H9 (cell line): ENCODE measurements around the gene DOCK7. TPM values are rescaled to one million over a fixed set of nuclear protein-coding genes. Genes with fewer than 3 reads are reported as not detected.
"Not testable (repeated sequence)": the region's sequence is repeated elsewhere in the genome, so short reads cannot be mapped to it uniquely, and the experiment has no call there.

Experiments used
- DNase-seq: peaks from one replicate; pipeline ENCODE4 v3.0.0-alpha.2; 2017
- H2AFZ ChIP-seq: one replicate; pipeline ENCODE4 v1.6.1; 2013; ENCODE audit warnings: mild to moderate bottlenecking, low read length, control low read depth, moderate library complexity
- H2AK5ac ChIP-seq: 2 replicates; pipeline ENCODE4 v1.6.1; 2013; ENCODE audit warnings: low read length, control low read depth, mixed read lengths; ENCODE audit not compliant: insufficient read length
- H2BK120ac ChIP-seq: one replicate; pipeline ENCODE4 v1.6.1; 2013; ENCODE audit warnings: low read depth, mild to moderate bottlenecking, low read length, control low read depth, inconsistent platforms; ENCODE audit not compliant: poor library complexity, severe bottlenecking
- H2BK12ac ChIP-seq: 2 replicates; pipeline ENCODE4 v1.6.1; 2013; ENCODE audit warnings: low read length, control low read depth, mixed read lengths, low read depth; ENCODE audit not compliant: insufficient read length
- H2BK15ac ChIP-seq: 2 replicates; pipeline ENCODE4 v1.6.1; 2013; ENCODE audit warnings: low read depth, low read length, control low read depth
- H2BK20ac ChIP-seq: one replicate; pipeline ENCODE4 v1.6.1; 2013; ENCODE audit warnings: low read depth, mild to moderate bottlenecking, low read length, control low read depth, inconsistent platforms; ENCODE audit not compliant: poor library complexity, severe bottlenecking
- H2BK5ac ChIP-seq: 2 replicates; pipeline ENCODE4 v1.6.1; 2013; ENCODE audit warnings: low read length, control low read depth, mixed read lengths; ENCODE audit not compliant: insufficient read length
- H3K14ac ChIP-seq: 2 replicates; pipeline ENCODE4 v1.6.1; 2013; ENCODE audit warnings: low read length, control low read depth; ENCODE audit not compliant: insufficient read depth
- H3K18ac ChIP-seq: 2 replicates; pipeline ENCODE4 v1.6.1; 2013; ENCODE audit warnings: low read depth, mild to moderate bottlenecking, mixed read lengths, low read length, control low read depth; ENCODE audit not compliant: insufficient read length
- H3K23ac ChIP-seq: 2 replicates; pipeline ENCODE4 v1.6.1; 2013; ENCODE audit warnings: low read length, control low read depth, mixed read lengths, low read depth; ENCODE audit not compliant: insufficient read length
- H3K23me2 ChIP-seq: 2 replicates; pipeline ENCODE4 v1.6.1; 2013; ENCODE audit warnings: low read depth, mild to moderate bottlenecking, mixed read lengths, low read length, control low read depth; ENCODE audit not compliant: insufficient read length, poor library complexity, severe bottlenecking
- H3K27ac ChIP-seq: 2 replicates; pipeline ENCODE4 v1.5.1; 2013; ENCODE audit warnings: low read length, control low read depth, mixed read lengths, low read depth; ENCODE audit not compliant: insufficient read length
- H3K27me3 ChIP-seq: 2 replicates; pipeline ENCODE4 v1.6.1; 2013; ENCODE audit warnings: low read length, control low read depth, inconsistent platforms; ENCODE audit not compliant: insufficient read depth
- H3K4ac ChIP-seq: 2 replicates; pipeline ENCODE4 v1.6.1; 2013; ENCODE audit warnings: low read depth, mild to moderate bottlenecking, control low read depth, inconsistent platforms, low read length, moderate library complexity
- H3K4me1 ChIP-seq: 2 replicates; pipeline ENCODE4 v1.6.1; 2013; ENCODE audit warnings: low read length, control low read depth, inconsistent platforms; ENCODE audit not compliant: insufficient read depth
- H3K4me2 ChIP-seq: 2 replicates; pipeline ENCODE4 v1.6.1; 2013; ENCODE audit warnings: low read length, control low read depth, mixed read lengths; ENCODE audit not compliant: insufficient read length, insufficient read depth
- H3K56ac ChIP-seq: 2 replicates; pipeline ENCODE4 v1.6.1; 2013; ENCODE audit warnings: low read depth, mild to moderate bottlenecking, mixed read lengths, low read length, control low read depth; ENCODE audit not compliant: insufficient read length
- H3K79me1 ChIP-seq: 2 replicates; pipeline ENCODE4 v1.6.1; 2013; ENCODE audit warnings: low read depth, mild to moderate bottlenecking, moderate library complexity, low read length, control low read depth, inconsistent platforms; ENCODE audit not compliant: insufficient read depth, poor library complexity, severe bottlenecking
- H3K79me2 ChIP-seq: 2 replicates; pipeline ENCODE4 v1.6.1; 2013; ENCODE audit warnings: low read length, control low read depth, inconsistent platforms; ENCODE audit not compliant: insufficient read depth
- H3K9ac ChIP-seq: 2 replicates; pipeline ENCODE4 v1.6.1; 2013; ENCODE audit warnings: low read length, control low read depth, mixed read lengths; ENCODE audit not compliant: insufficient read length; ENCODE audit errors: extremely low read depth
- H3K9me3 ChIP-seq: one replicate; pipeline ENCODE4 v1.6.1; 2013; ENCODE audit warnings: low read depth, low read length, inconsistent platforms; ENCODE audit not compliant: control insufficient read depth
- H3T11ph ChIP-seq: one replicate; pipeline ENCODE4 v1.6.1; 2013; ENCODE audit warnings: mild to moderate bottlenecking, low read length, control low read depth, inconsistent platforms
- H4K20me1 ChIP-seq: one replicate; pipeline ENCODE4 v1.6.1; 2013; ENCODE audit not compliant: control insufficient read depth, insufficient read length, insufficient read depth
- H4K5ac ChIP-seq: 2 replicates; pipeline ENCODE4 v1.6.1; 2013; ENCODE audit warnings: low read depth, mild to moderate bottlenecking, mixed read lengths, low read length, control low read depth; ENCODE audit not compliant: insufficient read length
- H4K8ac ChIP-seq: replicated peaks from 2 replicates; pipeline ENCODE4 v1.6.1; 2013; ENCODE audit warnings: low read length, control low read depth, mixed read lengths, low read depth; ENCODE audit not compliant: insufficient read length
- H4K91ac ChIP-seq: 2 replicates; pipeline ENCODE4 v1.6.1; 2013; ENCODE audit warnings: low read depth, mild to moderate bottlenecking, moderate library complexity, mixed read lengths, low read length, control low read depth; ENCODE audit not compliant: insufficient read length
- H3K27ac Mint-ChIP-seq, 3 experiments: 2 replicates in 2 of 3; 3 replicates in 1 of 3; pipeline ENCODE4 v1.8.0; 2020 to 2021; ENCODE audit warnings: mixed read lengths in 3 of 3, mild to moderate bottlenecking in 1 of 3, moderate library complexity in 1 of 3
- H3K27me3 Mint-ChIP-seq: 2 replicates; pipeline ENCODE4 v1.8.0; 2021; ENCODE audit warnings: low read depth, mild to moderate bottlenecking, moderate library complexity, mixed read lengths
- H3K36me3 Mint-ChIP-seq, 3 experiments: 2 replicates in 2 of 3; 3 replicates in 1 of 3; pipeline ENCODE4 v1.8.0; 2020 to 2021; ENCODE audit warnings: low read depth in 3 of 3, mixed read lengths in 3 of 3; ENCODE audit not compliant: insufficient read depth in 1 of 3
- H3K4me1 Mint-ChIP-seq, 2 experiments: 2 replicates each; pipeline ENCODE4 v1.8.0; 2020; ENCODE audit warnings: mixed read lengths in 2 of 2
- H3K4me3 Mint-ChIP-seq, 2 experiments: 2 replicates in 1 of 2; 3 replicates in 1 of 2; pipeline ENCODE4 v1.8.0; 2020 to 2021; ENCODE audit warnings: mild to moderate bottlenecking in 2 of 2, mixed read lengths in 2 of 2, moderate library complexity in 1 of 2
- H3K9me3 Mint-ChIP-seq, 2 experiments: 2 replicates in 1 of 2; 3 replicates in 1 of 2; pipeline ENCODE4 v1.8.0; 2020; ENCODE audit warnings: mild to moderate bottlenecking in 2 of 2, mixed read lengths in 2 of 2, moderate library complexity in 1 of 2
- CTCF ChIP-seq: fragments of 200-600 bp; sonication (generic); conservative IDR thresholded peaks from 3 replicates; pipeline ENCODE4 v1.8.0; 2021; ENCODE audit warnings: antibody characterized with exemption, mild to moderate bottlenecking
- WGBS: extraction: QIAGEN DNeasy Blood & Tissue Kit; methylation state at CpG from one replicate; pipeline ENCODE4 v1.1.7; 2013; ENCODE audit warnings: missing lambda C conversion rate, low lambda C conversion rate, mixed read lengths; ENCODE audit not compliant: insufficient read length; ENCODE audit errors: extremely low coverage; 5-methylcytosine and 5-hydroxymethylcytosine counted together
- total RNA-seq: library from RNA; stranded (reverse); gene quantifications from 2 replicates; pipeline ENCODE4 v1.2.1, GENCODE V29; 2021

Gene DOCK7
- total RNA-seq, 1 experiment from 2014 or later: 36.8 TPM

- Histone ChIP-seq H2AFZ (no peak overlapping the region), H2BK5ac (no peak overlapping the region), H2BK15ac (no peak overlapping the region), H3K27me3 (no peaks in the 10 kb centered on the region), H2BK120ac (no peak overlapping the region), H4K91ac (no peak overlapping the region), H4K5ac (no peak overlapping the region), H3K79me1 (no peaks in the 10 kb centered on the region), H4K20me1 (no peaks in the 10 kb centered on the region), H3T11ph (no peak overlapping the region), H2AK5ac (no peak overlapping the region), H3K14ac (no peak overlapping the region), H3K23ac (no peak overlapping the region), H3K4me2 (no peak overlapping the region), H3K9me3 (no peaks in the 10 kb centered on the region), H3K18ac (no peak overlapping the region), H3K27ac (no peak overlapping the region), H3K56ac (no peak overlapping the region), H4K8ac (no peak overlapping the region), H3K79me2 (no peaks in the 10 kb centered on the region), H2BK20ac (no peak overlapping the region), H3K9ac (no peak overlapping the region), H2BK12ac (no peak overlapping the region), H3K4me1 (no peaks in the 10 kb centered on the region; the same call in 1 of the 2 replicates), H3K23me2 (no peaks in the 10 kb centered on the region), H3K4ac (no peak overlapping the region)
- Mint-ChIP-seq H3K36me3 (peaks cover 14 to 27% (median 15%) of the 10 kb centered on the region in 3 experiments), H3K4me3 (no peak overlapping the region), H3K4me1 (peaks cover 3% of the 10 kb centered on the region in 2 experiments; a peak in 2 of 4 replicates), H3K27ac (no peak overlapping the region), H3K27me3 (no peaks in the 10 kb centered on the region), H3K9me3 (peaks cover 4 to 7% of the 10 kb centered on the region in 2 experiments; a peak in 4 of 5 replicates)
- DNase-seq: no peak
- TF ChIP-seq CTCF: no peak
Measured at GRCh38 chr1:62572476-62572875, 115.7 kb downstream of the DOCK7 start.

- not testable (repeated sequence) for H2AFZ ChIP-seq, H3K56ac ChIP-seq, H3K14ac ChIP-seq, H3K4me1 ChIP-seq, H3K27me3 Mint-ChIP-seq, H4K5ac ChIP-seq, H2BK120ac ChIP-seq, H2BK12ac ChIP-seq, H3K27ac Mint-ChIP-seq, DNase-seq, H3K9ac ChIP-seq, H2AK5ac ChIP-seq, H3K27me3 ChIP-seq, H3K9me3 Mint-ChIP-seq, H2BK20ac ChIP-seq, H4K91ac ChIP-seq, H3T11ph ChIP-seq, H3K4me3 Mint-ChIP-seq, H3K23ac ChIP-seq, H3K4ac ChIP-seq, H3K18ac ChIP-seq, H3K79me1 ChIP-seq, H2BK15ac ChIP-seq, H2BK5ac ChIP-seq, H3K9me3 ChIP-seq, H3K27ac ChIP-seq, H4K8ac ChIP-seq, H3K4me1 Mint-ChIP-seq, H4K20me1 ChIP-seq, H3K4me2 ChIP-seq, H3K23me2 ChIP-seq, H3K79me2 ChIP-seq
- peaks cover 19 to 36% (median 22%) of the 10 kb centered on the region in 3 experiments for H3K36me3 Mint-ChIP-seq
- no CpG with 5 or more reads among the region's 4 CpGs for WGBS
Measured at GRCh38 chr1:62571517-62571916, 116.7 kb downstream of the DOCK7 start.
